T-cell (primary cell): ENCODE measurements around the gene DISP2. TPM values are rescaled to one million over a fixed set of nuclear protein-coding genes. Genes with fewer than 3 reads are reported as not detected.

ENCODE experiments used
- ATAC-seq, 4 experiments: fragments of 200-7000 bp in 3 of 4; fragments of 150-1000 bp in 1 of 4; cut with Tn5 transposase; replicated peaks in 1 of 4; 1 replicate in 3 of 4; 2 replicates in 1 of 4; pipeline ENCODE4 v1.10.0; 2021; ENCODE audit warnings: moderate library complexity in 3 of 4, mild to moderate bottlenecking in 2 of 4, moderate number of reproducible peaks in 1 of 4
- CTCF ChIA-PET, 2 donors: fragments of 300-600 bp; sonication (Branson Sonifier 250); formaldehyde crosslinking; loops; one replicate each; lab custom pipeline; 2022; ENCODE audit warnings: antibody characterized with exemption in 2 of 2; lab: Charles Lee
- POLR2A ChIA-PET, 2 donors: fragments of 300-600 bp; sonication (Branson Sonifier 250); formaldehyde crosslinking; loops; one replicate each; lab custom pipeline; 2022; ENCODE audit warnings: antibody characterized with exemption in 2 of 2; lab: Charles Lee
- DNase-seq, 35 experiments: peaks; one replicate each; pipeline versions ENCODE4 v3.0.0 to v3.0.0-alpha.2; 2013 to 2023
- H3K27ac ChIP-seq: one replicate; pipeline ENCODE4 v1.5.1; 2013; ENCODE audit warnings: low read length
- H3K27me3 ChIP-seq, 2 experiments: replicated peaks in 1 of 2; 1 replicate in 1 of 2; 2 replicates in 1 of 2; pipeline versions ENCODE4 v1.6.1 to v1.7.0; 2013; ENCODE audit warnings: low read length in 1 of 2, mixed read lengths in 1 of 2; ENCODE audit not compliant: control insufficient read depth in 2 of 2, insufficient read depth in 2 of 2; ENCODE audit errors: extremely low read depth in 1 of 2
- H3K36me3 ChIP-seq, 2 donors: 1 replicate in 1 of 2; 2 replicates in 1 of 2; pipeline versions ENCODE4 v1.6.1 to v1.7.0; 2013; ENCODE audit warnings: low read length in 1 of 2; ENCODE audit not compliant: control insufficient read depth in 2 of 2, insufficient read depth in 1 of 2; ENCODE audit errors: extremely low read depth in 1 of 2
- H3K4me1 ChIP-seq, 2 experiments: 1 replicate in 1 of 2; 2 replicates in 1 of 2; pipeline versions ENCODE4 v1.6.1 to v1.7.0; 2013; ENCODE audit warnings: low read length in 2 of 2, mixed read lengths in 1 of 2; ENCODE audit not compliant: insufficient read depth in 2 of 2, control insufficient read depth in 1 of 2; ENCODE audit errors: extremely low read depth in 1 of 2
- H3K4me3 ChIP-seq, 2 donors: 1 replicate in 1 of 2; 2 replicates in 1 of 2; pipeline versions ENCODE4 v1.5.1 to v1.7.0; 2013; ENCODE audit warnings: mild to moderate bottlenecking in 2 of 2, low read length in 1 of 2, moderate library complexity in 1 of 2; ENCODE audit not compliant: control insufficient read depth in 1 of 2; ENCODE audit errors: extremely low read depth in 1 of 2
- H3K9me3 ChIP-seq: 2 replicates; pipeline ENCODE4 v1.7.0; 2013
- H3K27ac Mint-ChIP-seq, 2 donors: one replicate each; pipeline ENCODE4 v1.8.0; 2020 to 2021; ENCODE audit warnings: mild to moderate bottlenecking in 2 of 2, mixed read lengths in 2 of 2
- H3K27me3 Mint-ChIP-seq, 2 donors: one replicate each; pipeline ENCODE4 v1.8.0; 2021 to 2022; ENCODE audit warnings: mixed read lengths in 2 of 2
- H3K36me3 Mint-ChIP-seq: one replicate; pipeline ENCODE4 v1.8.0; 2021; ENCODE audit warnings: mixed read lengths
- H3K4me1 Mint-ChIP-seq, 3 donors: one replicate each; pipeline ENCODE4 v1.8.0; 2020 to 2022; ENCODE audit warnings: mixed read lengths in 3 of 3, mild to moderate bottlenecking in 1 of 3
- H3K4me3 Mint-ChIP-seq, 3 donors: one replicate each; pipeline ENCODE4 v1.8.0; 2020 to 2022; ENCODE audit warnings: mild to moderate bottlenecking in 3 of 3, mixed read lengths in 3 of 3, moderate library complexity in 3 of 3
- H3K9me3 Mint-ChIP-seq, 3 donors: one replicate each; pipeline ENCODE4 v1.8.0; 2020 to 2022; ENCODE audit warnings: mixed read lengths in 3 of 3
- WGBS: methylation state at CpG from one replicate; pipeline ENCODE4 v1.1.5; 2013; ENCODE audit warnings: missing lambda C conversion rate; ENCODE audit not compliant: insufficient coverage; 5-methylcytosine and 5-hydroxymethylcytosine counted together
- total RNA-seq, 35 experiments: library from RNA in 6 of 35; stranded (reverse) in 6 of 35; fragments of 120-200 nt in 1 of 35; gene quantifications; one replicate each; pipeline versions ENCODE4 v1.2.1 to v1.2.4 and lab custom pipeline; 2013 to 2026

The DISP2 gene
- total RNA-seq, 5 donors from 2014 or later (not counting 1 experiment from before 2014, with no cell fraction given) = 0.03 to 1.4 (median 0.18) TPM

- peaks cover 3% of the 10 kb centered on the region for H3K36me3 Mint-ChIP-seq
- no peak overlapping the region for H3K27ac ChIP-seq
- peaks cover 0 to 6% of the 10 kb centered on the region in 2 donors for H3K36me3 ChIP-seq
- no peaks in the 10 kb centered on the region for H3K9me3 ChIP-seq
- DNase-seq (no peak), ATAC-seq (no peak)
- POLR2A ChIA-PET = interaction anchor here in 1 of 2 donors (0.9 to 1.0 kb wide), 2 partner anchors 11 to 24 kb away, joined by 3 read pairs; partner anchors contain the start of gene IVD
- H3K27ac Mint-ChIP-seq = no peak overlapping the region
- peaks cover 3 to 16% of the 10 kb centered on the region in 2 experiments for H3K4me1 ChIP-seq
- H3K4me3 ChIP-seq = no peak overlapping the region
- no peaks in the 10 kb centered on the region for H3K27me3 ChIP-seq
- H3K9me3 Mint-ChIP-seq = no peaks in the 10 kb centered on the region
- CTCF ChIA-PET = interaction anchor here in 1 of 2 donors (1.0 to 1.5 kb wide), 4 partner anchors 10 to 41 kb away, joined by 3 to 7 read pairs (median 4); partner anchors contain the start of gene IVD
- H3K4me1 Mint-ChIP-seq = peaks cover 15 to 24% (median 21%) of the 10 kb centered on the region in 3 donors
- peak overlapping the region in 1 of 3 donors; percentile 94 for H3K4me3 Mint-ChIP-seq
- WGBS = 90% methylated on average over 3 of the region's 11 CpGs
- no peaks in the 10 kb centered on the region for H3K27me3 Mint-ChIP-seq
Observed at GRCh38 chr15:40381818-40382529, 24.0 kb downstream of the DISP2 start.

GRCh38 chr15:40382580-40383456, 24.8 kb downstream of the DISP2 start, which contains the start of gene KNSTRN:
Gene KNSTRN, plus strand, starts transcription at chr15:40382721. Its CDS starts 115 bp downstream, at chr15:40382836.
- H3K27ac ChIP-seq = no peak within 1 kb of the TSS

GRCh38 chr15:40386480-40386879, 28.5 kb downstream of the DISP2 start:
- peaks cover 3 to 16% of the 10 kb centered on the region in 2 experiments for H3K4me1 ChIP-seq
- 100% methylated on average over 2 of the region's 3 CpGs for WGBS

More at GRCh38 chr15:40382580-40383456, 24.8 kb downstream of the DISP2 start, which contains the start of gene KNSTRN:
- Histone ChIP-seq H3K4me1 (peaks cover 3 to 16% of the 10 kb centered on the region in 2 experiments), H3K9me3 (no peaks in the 10 kb centered on the region), H3K27me3 (no peaks in the 10 kb centered on the region), H3K36me3 (peaks cover 0 to 12% of the 10 kb centered on the region in 2 donors), H3K4me3 (peak within 1 kb of the TSS; percentile 76 to 95)
- ATAC-seq (peak; percentile 99), DNase-seq (peak; percentile 84 to 95 (median 90))
- CTCF ChIA-PET = interaction anchor here (1.0 to 1.5 kb wide), 5 partner anchors 11 to 73 kb away, joined by 3 to 7 read pairs (median 4); partner anchors contain the start of gene IVD (in 1 of the 2)
- H3K4me1 Mint-ChIP-seq = peaks cover 15 to 24% (median 21%) of the 10 kb centered on the region in 3 donors
- 7% methylated on average over 56 of the region's 57 CpGs for WGBS
- peak within 1 kb of the TSS; percentile 79 to 86 for H3K27ac Mint-ChIP-seq
- POLR2A ChIA-PET = interaction anchor here in 1 of 2 donors (0.6 to 1.0 kb wide), 3 partner anchors 12 to 511 kb away, joined by 3 to 8 read pairs (median 3); partner anchors contain the start of gene IVD
- H3K27me3 Mint-ChIP-seq = no peaks in the 10 kb centered on the region
- peak within 1 kb of the TSS; percentile 94 to 99 (median 96) for H3K4me3 Mint-ChIP-seq
- H3K9me3 Mint-ChIP-seq = no peaks in the 10 kb centered on the region
- peaks cover 11% of the 10 kb centered on the region for H3K36me3 Mint-ChIP-seq

GRCh38 chr15:40388941-40389823, 31.2 kb downstream of the DISP2 start:
- Mint-ChIP-seq H3K9me3 (no peaks in the 10 kb centered on the region), H3K4me1 (peaks cover 2 to 10% (median 8%) of the 10 kb centered on the region in 3 donors), H3K27ac (no peak overlapping the region), H3K27me3 (no peaks in the 10 kb centered on the region), H3K36me3 (peaks cover 37% of the 10 kb centered on the region), H3K4me3 (no peak overlapping the region)
- ChIA-PET CTCF (interaction anchor here in 1 of 2 donors (0.5 kb wide), 1 partner anchor 56 kb away, joined by 3 read pairs; no protein-coding TSS in a partner anchor), POLR2A (interaction anchor here (0.6 kb wide), 2 partner anchors 13 to 258 kb away, joined by 3 to 11 read pairs; no protein-coding TSS in a partner anchor)
- no peak overlapping the region for H3K27ac ChIP-seq
- no peak overlapping the region for H3K4me3 ChIP-seq
- no peaks in the 10 kb centered on the region for H3K27me3 ChIP-seq
- no peaks in the 10 kb centered on the region for H3K4me1 ChIP-seq
- WGBS = 97% methylated on average over 4 of the region's 13 CpGs
- peaks cover 5 to 42% of the 10 kb centered on the region in 2 donors for H3K36me3 ChIP-seq
- DNase-seq (no peak), ATAC-seq (no peak)
- H3K9me3 ChIP-seq = no peaks in the 10 kb centered on the region

More at GRCh38 chr15:40386480-40386879, 28.5 kb downstream of the DISP2 start:
- Mint-ChIP-seq H3K4me1 (peaks cover 15 to 24% (median 21%) of the 10 kb centered on the region in 3 donors), H3K9me3 (no peaks in the 10 kb centered on the region), H3K27ac (no peak overlapping the region), H3K4me3 (no peak overlapping the region), H3K27me3 (no peaks in the 10 kb centered on the region), H3K36me3 (peaks cover 27% of the 10 kb centered on the region)
- Histone ChIP-seq H3K36me3 (peaks cover 5 to 33% of the 10 kb centered on the region in 2 donors), H3K9me3 (no peaks in the 10 kb centered on the region), H3K27me3 (no peaks in the 10 kb centered on the region), H3K27ac (no peak overlapping the region), H3K4me3 (no peak overlapping the region)
- ChIA-PET CTCF (no interaction called here), POLR2A (interaction anchor here in 1 of 2 donors (0.6 kb wide), 1 partner anchor 18 kb away, joined by 3 read pairs; no protein-coding TSS in a partner anchor)
- DNase-seq (no peak), ATAC-seq (no peak)

- Mint-ChIP-seq H3K9me3 (no peaks in the 10 kb centered on the region), H3K4me1 (peaks cover 0 to 4% (median 2%) of the 10 kb centered on the region in 3 donors), H3K36me3 (peaks cover 37% of the 10 kb centered on the region), H3K27me3 (no peaks in the 10 kb centered on the region), H3K4me3 (no peak overlapping the region), H3K27ac (no peak overlapping the region)
- no peak for DNase-seq
- Histone ChIP-seq H3K4me3 (no peak overlapping the region), H3K9me3 (no peaks in the 10 kb centered on the region), H3K4me1 (no peaks in the 10 kb centered on the region), H3K27me3 (no peaks in the 10 kb centered on the region), H3K27ac (no peak overlapping the region), H3K36me3 (peaks cover 5 to 42% of the 10 kb centered on the region in 2 donors)
- 100% methylated on average over 2 of the region's 2 CpGs for WGBS
- CTCF ChIA-PET = interaction anchor here in 1 of 2 donors (0.5 kb wide), 1 partner anchor 55 kb away, joined by 3 read pairs; no protein-coding TSS in a partner anchor
- POLR2A ChIA-PET = no interaction called here
- ATAC-seq = no peak
Observed at GRCh38 chr15:40389824-40390595, 32.0 kb downstream of the DISP2 start.
